ENCODE measurements around the gene RTEL1. TPM values are rescaled to one million over a fixed set of nuclear protein-coding genes. Genes with fewer than 3 reads are reported as not detected.
"Not testable (repeated sequence)": the region's sequence is repeated elsewhere in the genome, so short reads cannot be mapped to it uniquely, and the experiment has no call there.

The RTEL1 gene
- total RNA-seq, 2 experiments from 2014 or later = 44.5 to 44.7 TPM

- DNase-seq (no peak), ATAC-seq (no peak)
- Mint-ChIP-seq H3K9me3 (ENCODE audit: low read depth) (peaks cover 5% of the 10 kb centered on the region), H3K4me1 (peaks cover 56% of the 10 kb centered on the region), H3K36me3 (ENCODE audit: low read depth) (peaks cover 67% of the 10 kb centered on the region), H3K27ac (peak overlapping the region; percentile 49), H3K4me3 (no peak overlapping the region), H3K27me3 (no peaks in the 10 kb centered on the region)
- ChIA-PET CTCF (interaction anchor here (0.5 to 1.2 kb wide), 3 partner anchors 78 to 904 kb away, joined by 3 to 4 read pairs (median 3); no protein-coding TSS in a partner anchor), POLR2A (interaction anchor here (0.6 kb wide), 1 partner anchor 155 kb away, joined by 3 read pairs; no protein-coding TSS in a partner anchor)
- intact Hi-C loops (cut with DNase I, micrococcal nuclease) = no loop called here
Measured at GRCh38 chr20:63711085-63711645, 53.1 kb downstream of the RTEL1 start.

DNA sequence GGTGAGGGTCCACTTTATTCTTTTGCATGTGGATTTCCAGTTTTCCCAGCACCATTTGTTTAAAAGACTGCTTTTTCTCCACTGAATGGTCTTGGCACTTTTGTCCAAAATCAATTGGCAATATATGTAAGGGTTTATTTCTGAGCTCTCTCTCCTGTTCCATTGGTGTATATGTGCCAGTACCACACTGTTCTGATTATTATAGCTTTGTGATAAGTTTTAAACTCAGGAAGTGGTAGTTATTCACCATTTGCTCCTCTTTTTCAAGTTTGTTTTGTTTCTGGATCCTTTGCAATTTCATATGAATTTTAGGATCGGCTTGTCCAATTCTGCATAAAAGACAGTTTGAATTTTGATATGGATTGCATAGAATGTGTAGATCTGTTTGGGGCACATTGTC lies 54.1 kb downstream of the RTEL1 start:
- Mint-ChIP-seq H3K4me3 (no peak overlapping the region), H3K4me1 (peaks cover 56% of the 10 kb centered on the region), H3K27me3 (no peaks in the 10 kb centered on the region), H3K36me3 (ENCODE audit: low read depth) (peaks cover 68% of the 10 kb centered on the region), H3K27ac (no peak overlapping the region), H3K9me3 (ENCODE audit: low read depth) (peaks cover 5% of the 10 kb centered on the region)
- ATAC-seq (no peak), DNase-seq (no peak)
- intact Hi-C loops (cut with DNase I, micrococcal nuclease) = no loop called here
- ChIA-PET POLR2A (no interaction called here), CTCF (interaction anchor here (0.7 to 1.2 kb wide), 3 partner anchors 12 to 195 kb away, joined by 3 to 4 read pairs (median 3); no protein-coding TSS in a partner anchor)

- no peak for ATAC-seq
- CTCF ChIA-PET = interaction anchor here (0.6 kb wide), 1 partner anchor 54 kb away, joined by 3 read pairs; no protein-coding TSS in a partner anchor
- H3K9me3 Mint-ChIP-seq (ENCODE audit: low read depth) = peaks cover 10% of the 10 kb centered on the region
- H3K36me3 Mint-ChIP-seq (ENCODE audit: low read depth) = peaks cover 80% of the 10 kb centered on the region
- H3K4me3 Mint-ChIP-seq = no peak overlapping the region
- peaks cover 49% of the 10 kb centered on the region for H3K4me1 Mint-ChIP-seq
- H3K27ac Mint-ChIP-seq = no peak overlapping the region
- no peak for DNase-seq
- no peaks in the 10 kb centered on the region for H3K27me3 Mint-ChIP-seq
- intact Hi-C loops (cut with DNase I, micrococcal nuclease) = no loop called here
- POLR2A ChIA-PET = interaction anchor here (0.6 kb wide), 1 partner anchor 271 kb away, joined by 3 read pairs; no protein-coding TSS in a partner anchor
Measured at GRCh38 chr20:63714858-63715257, 56.7 kb downstream of the RTEL1 start.

DNA sequence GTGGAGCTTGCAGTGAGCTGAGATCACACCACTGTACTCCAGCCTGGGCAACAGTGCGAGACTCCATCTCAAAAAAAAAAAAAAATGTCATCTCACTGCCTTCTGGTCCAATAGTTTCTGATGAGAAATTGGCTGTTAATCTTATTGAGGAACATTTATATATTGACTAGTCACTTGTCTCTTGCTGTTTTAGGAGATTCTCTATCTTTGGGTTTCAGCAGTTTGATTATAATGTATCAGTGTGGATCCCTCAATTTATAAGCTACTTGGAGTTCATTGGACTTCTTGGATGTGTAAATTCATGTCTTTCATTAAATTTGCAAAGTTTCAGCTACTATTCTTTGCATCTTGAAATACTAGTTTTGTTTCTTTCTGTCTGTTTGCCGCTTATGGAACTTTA lies 60.9 kb downstream of the RTEL1 start:
- Mint-ChIP-seq H3K36me3 (ENCODE audit: low read depth) (peaks cover 72% of the 10 kb centered on the region), H3K27ac (peak overlapping the region; percentile 33), H3K4me1 (peaks cover 45% of the 10 kb centered on the region), H3K9me3 (ENCODE audit: low read depth) (peaks cover 8% of the 10 kb centered on the region), H3K27me3 (no peaks in the 10 kb centered on the region), H3K4me3 (no peak overlapping the region)
- DNase-seq (no peak), ATAC-seq (no peak)
- ChIA-PET CTCF (interaction anchor here (0.7 kb wide), 1 partner anchor 45 kb away, joined by 3 read pairs; no protein-coding TSS in a partner anchor), POLR2A (no interaction called here)
- intact Hi-C loops (cut with DNase I, micrococcal nuclease) = no loop called here

- DNase-seq; H3K4me3 Mint-ChIP-seq; intact Hi-C loops (cut with DNase I, micrococcal nuclease); H3K27me3 Mint-ChIP-seq; H3K27ac Mint-ChIP-seq; POLR2A ChIA-PET; ATAC-seq: not testable (repeated sequence)
- H3K36me3 Mint-ChIP-seq (ENCODE audit: low read depth) = peaks cover 66% of the 10 kb centered on the region
- H3K4me1 Mint-ChIP-seq = peaks cover 36% of the 10 kb centered on the region
- H3K9me3 Mint-ChIP-seq (ENCODE audit: low read depth) = peaks cover 11% of the 10 kb centered on the region
- CTCF ChIA-PET = interaction anchor here (1.0 to 1.2 kb wide), 2 partner anchors 7 to 16 kb away, joined by 3 to 4 read pairs; partner anchors contain the start of genes ARFRP1 and ZGPAT
Measured at GRCh38 chr20:63722967-63723622, 65.0 kb downstream of the RTEL1 start.

DNA sequence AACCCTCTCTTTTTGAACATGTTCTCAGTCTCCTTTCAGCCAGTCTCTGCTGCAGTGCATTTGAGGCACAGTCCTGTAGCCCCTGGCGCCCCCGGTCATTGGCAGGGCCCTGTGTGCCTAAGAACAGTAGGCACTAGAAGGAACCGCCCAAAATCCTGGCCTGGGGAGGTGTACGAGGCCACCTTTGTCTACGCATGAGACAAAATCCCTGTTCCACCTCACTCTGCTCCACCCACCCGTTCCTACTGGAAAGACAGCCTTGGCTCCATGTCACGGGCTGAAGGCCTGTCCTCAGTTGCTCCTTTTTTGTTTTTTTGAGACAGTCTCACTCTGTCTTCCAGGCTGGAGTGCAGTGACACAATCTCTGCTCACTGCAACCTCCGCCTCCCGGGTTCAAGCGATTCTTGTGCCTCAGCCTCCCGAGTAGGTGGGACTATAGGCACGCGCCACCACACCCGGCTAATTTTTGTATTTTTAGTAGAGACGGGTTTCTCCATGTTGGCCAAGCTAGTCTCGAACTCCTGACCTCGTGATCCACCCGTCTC lies 72.1 kb downstream of the RTEL1 start:
- intact Hi-C loops (cut with DNase I, micrococcal nuclease) = loop anchor here (2.0 to 10.0 kb wide), 2 partner anchors 23 to 245 kb away; partner anchors contain the start of genes ARFRP1 (in 1 of the 2) and SAMD10 (in 1 of the 2)
- DNase-seq; H3K27ac Mint-ChIP-seq; H3K27me3 Mint-ChIP-seq; H3K4me3 Mint-ChIP-seq; H3K9me3 Mint-ChIP-seq (ENCODE audit: low read depth); ATAC-seq; POLR2A ChIA-PET: not testable (repeated sequence)
- peaks cover 26% of the 10 kb centered on the region for H3K4me1 Mint-ChIP-seq
- peaks cover 45% of the 10 kb centered on the region for H3K36me3 Mint-ChIP-seq (ENCODE audit: low read depth)
- CTCF ChIA-PET = interaction anchor here (1.0 to 1.1 kb wide), 2 partner anchors 8 to 234 kb away, joined by 3 read pairs; no protein-coding TSS in a partner anchor

DNA sequence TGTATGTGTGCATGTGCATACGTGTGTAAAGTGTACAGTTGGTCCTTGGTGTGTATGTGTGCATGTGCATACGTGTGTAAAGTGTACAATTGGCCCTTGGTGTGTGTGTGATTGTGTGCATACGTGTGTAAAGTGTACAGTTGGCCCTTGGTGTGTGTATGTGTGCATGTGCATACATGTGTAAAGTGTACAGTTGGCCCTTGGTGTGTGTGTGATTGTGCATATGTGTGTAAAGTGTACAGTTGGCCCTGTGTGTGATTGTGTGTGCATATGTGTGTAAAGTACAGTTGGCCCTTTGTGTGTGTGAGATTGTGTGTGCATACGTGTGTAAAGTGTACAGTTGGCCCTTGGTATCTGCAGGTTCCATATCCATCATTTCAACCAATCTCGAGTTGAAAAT lies 73.3 kb downstream of the RTEL1 start:
- Mint-ChIP-seq H3K36me3 (ENCODE audit: low read depth) (peaks cover 38% of the 10 kb centered on the region), H3K4me1 (peaks cover 35% of the 10 kb centered on the region), H3K27me3 (no peaks in the 10 kb centered on the region), H3K4me3 (no peak overlapping the region), H3K9me3 (ENCODE audit: low read depth) (peaks cover 2% of the 10 kb centered on the region), H3K27ac (no peak overlapping the region)
- ATAC-seq = no peak
- CTCF ChIA-PET = interaction anchor here (1.1 kb wide), 1 partner anchor 235 kb away, joined by 3 read pairs; no protein-coding TSS in a partner anchor
- intact Hi-C loops (cut with DNase I, micrococcal nuclease) = loop anchor here (2.0 to 10.0 kb wide), 2 partner anchors 25 to 243 kb away; partner anchors contain the start of genes ARFRP1 (in 1 of the 2) and SAMD10 (in 1 of the 2)
- no peak for DNase-seq
- POLR2A ChIA-PET = no interaction called here

DNA sequence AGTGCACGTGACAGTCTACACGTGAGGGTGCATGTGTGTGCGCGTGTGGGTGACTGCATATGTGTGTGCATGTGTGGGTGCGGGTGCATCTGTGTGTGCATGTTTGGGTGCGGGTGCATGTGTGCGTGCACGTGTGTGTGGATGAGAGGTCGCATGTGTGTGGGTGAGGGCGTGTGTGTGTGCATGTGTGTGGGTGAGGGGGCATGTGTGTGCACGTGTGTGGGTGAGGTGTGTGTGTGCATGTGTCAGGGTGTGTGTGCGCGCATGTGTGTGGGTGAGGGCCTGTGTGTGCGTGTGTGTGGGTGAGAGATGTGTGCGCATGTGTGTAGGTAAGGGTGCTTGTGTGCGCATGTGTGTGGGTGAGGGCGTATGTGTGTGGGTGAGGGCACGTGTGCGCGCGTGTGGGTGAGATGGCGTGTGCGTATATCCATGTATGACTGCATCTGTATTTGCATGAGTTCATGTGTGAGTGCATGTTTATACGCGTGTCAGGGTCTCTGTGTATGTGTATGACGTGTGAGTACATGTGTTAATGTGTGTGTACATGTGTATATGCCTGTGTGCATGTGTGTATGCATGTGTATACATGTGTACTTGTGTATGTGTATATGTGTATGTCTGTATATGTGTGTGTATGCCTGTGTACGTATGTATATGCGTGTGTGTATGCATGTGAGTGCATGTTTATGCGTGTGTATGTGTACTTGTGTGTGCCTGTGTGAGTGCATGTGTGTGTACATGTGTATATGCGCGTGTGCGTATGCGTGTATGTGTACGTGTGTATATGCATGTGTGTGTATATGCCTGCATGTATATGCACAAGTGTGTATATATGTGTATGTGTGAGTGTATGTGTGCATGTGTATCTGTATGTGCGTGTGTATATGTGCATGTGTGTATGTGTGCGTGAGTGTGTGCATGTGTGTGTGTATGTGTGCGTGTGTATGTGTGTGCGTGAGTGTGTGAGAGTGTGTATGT lies 74.3 kb downstream of the RTEL1 start:
- ATAC-seq (no peak), DNase-seq (no peak)
- H3K27me3 Mint-ChIP-seq = no peaks in the 10 kb centered on the region
- intact Hi-C loops (cut with DNase I, micrococcal nuclease) = loop anchor here in 1 of 2 experiments (10.0 kb wide), 1 partner anchor 242 kb away; the partner anchor contains the start of gene SAMD10
- POLR2A ChIA-PET = interaction anchor here (0.5 kb wide), 1 partner anchor 16 kb away, joined by 5 read pairs; no protein-coding TSS in a partner anchor
- peaks cover 35% of the 10 kb centered on the region for H3K4me1 Mint-ChIP-seq
- H3K9me3 Mint-ChIP-seq (ENCODE audit: low read depth) = no peaks in the 10 kb centered on the region
- no peak overlapping the region for H3K4me3 Mint-ChIP-seq
- CTCF ChIA-PET = no interaction called here
- H3K27ac Mint-ChIP-seq = no peak overlapping the region
- H3K36me3 Mint-ChIP-seq (ENCODE audit: low read depth) = peaks cover 32% of the 10 kb centered on the region

DNA sequence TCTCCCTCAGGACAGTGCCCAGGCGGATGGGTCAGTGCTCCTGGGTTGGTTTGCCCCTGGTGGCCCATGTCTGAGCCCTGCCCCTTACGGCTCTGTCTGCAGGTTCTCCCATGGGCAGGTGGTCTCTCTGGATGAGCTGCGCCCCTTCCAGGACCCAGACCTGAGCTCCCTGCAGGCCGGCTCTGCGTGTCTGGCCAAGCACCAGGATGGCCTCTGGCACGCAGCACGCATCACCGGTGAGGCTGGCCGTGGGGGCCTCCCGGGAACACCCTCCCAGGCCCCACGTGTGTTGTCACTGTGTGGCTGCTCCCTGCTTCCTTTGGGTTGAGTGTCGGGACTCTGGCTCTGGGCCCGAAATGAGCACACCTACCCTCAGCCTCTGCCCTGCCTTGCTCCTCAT lies 75.0 kb downstream of the RTEL1 start:
- POLR2A ChIA-PET = interaction anchor here (0.5 kb wide), 1 partner anchor 17 kb away, joined by 5 read pairs; no protein-coding TSS in a partner anchor
- peaks cover 28% of the 10 kb centered on the region for H3K36me3 Mint-ChIP-seq (ENCODE audit: low read depth)
- H3K9me3 Mint-ChIP-seq (ENCODE audit: low read depth) = no peaks in the 10 kb centered on the region
- H3K27ac Mint-ChIP-seq = no peak overlapping the region
- DNase-seq = no peak
- no peaks in the 10 kb centered on the region for H3K27me3 Mint-ChIP-seq
- H3K4me3 Mint-ChIP-seq = no peak overlapping the region
- ATAC-seq = no peak
- CTCF ChIA-PET = no interaction called here
- H3K4me1 Mint-ChIP-seq = peaks cover 28% of the 10 kb centered on the region
- intact Hi-C loops (cut with DNase I, micrococcal nuclease) = loop anchor here in 1 of 2 experiments (10.0 kb wide), 1 partner anchor 242 kb away; the partner anchor contains the start of gene SAMD10

DNA sequence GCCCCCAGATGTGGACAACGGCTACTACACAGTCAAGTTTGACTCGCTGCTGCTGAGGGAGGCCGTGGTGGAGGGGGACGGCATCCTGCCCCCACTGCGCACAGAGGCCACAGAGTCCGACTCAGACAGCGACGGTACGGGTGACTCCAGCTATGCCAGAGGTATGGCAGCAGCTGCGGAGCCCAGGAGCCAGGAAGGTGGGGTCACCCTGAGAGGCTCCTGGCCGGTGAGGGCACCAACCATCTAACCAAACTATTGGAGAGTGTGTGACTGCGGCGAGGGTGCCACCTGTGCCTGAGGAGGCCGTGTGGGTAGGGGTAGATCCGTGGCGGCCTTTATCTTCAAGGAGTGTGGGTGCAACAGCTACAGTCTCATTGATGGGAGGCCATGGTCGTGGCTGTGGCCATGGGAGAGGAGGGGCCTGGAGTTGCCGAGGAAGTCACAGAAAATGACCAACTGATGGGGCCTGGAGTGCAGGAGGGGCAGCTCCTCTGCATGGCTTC lies 75.5 kb downstream of the RTEL1 start:
- DNase-seq (no peak), ATAC-seq (no peak)
- ChIA-PET CTCF (interaction anchor here (0.6 kb wide), 1 partner anchor 411 kb away, joined by 3 read pairs; no protein-coding TSS in a partner anchor), POLR2A (no interaction called here)
- Mint-ChIP-seq H3K36me3 (ENCODE audit: low read depth) (peaks cover 23% of the 10 kb centered on the region), H3K27me3 (no peaks in the 10 kb centered on the region), H3K4me3 (no peak overlapping the region), H3K27ac (no peak overlapping the region), H3K4me1 (peaks cover 23% of the 10 kb centered on the region), H3K9me3 (ENCODE audit: low read depth) (no peaks in the 10 kb centered on the region)
- intact Hi-C loops (cut with DNase I, micrococcal nuclease) = loop anchor here in 1 of 2 experiments (10.0 kb wide), 1 partner anchor 241 kb away; the partner anchor contains the start of gene SAMD10

Data from activated CD4-positive, alpha-beta T cell treated with anti-CD3 and anti-CD28 coated beads for 36 hours (primary cell).